NCI-H2196 (cell line): ENCODE results near the gene PRKX.
"Not testable (repeated sequence)": the region's sequence is repeated elsewhere in the genome, so short reads cannot be mapped to it uniquely, and the experiment has no call there.

Source experiments
- DNase-seq: peaks from one replicate; lab custom pipeline; 2025; ENCODE audit not compliant: unreplicated experiment; lab: John Stamatoyannopoulos, UW

Gene PRKX

DNA sequence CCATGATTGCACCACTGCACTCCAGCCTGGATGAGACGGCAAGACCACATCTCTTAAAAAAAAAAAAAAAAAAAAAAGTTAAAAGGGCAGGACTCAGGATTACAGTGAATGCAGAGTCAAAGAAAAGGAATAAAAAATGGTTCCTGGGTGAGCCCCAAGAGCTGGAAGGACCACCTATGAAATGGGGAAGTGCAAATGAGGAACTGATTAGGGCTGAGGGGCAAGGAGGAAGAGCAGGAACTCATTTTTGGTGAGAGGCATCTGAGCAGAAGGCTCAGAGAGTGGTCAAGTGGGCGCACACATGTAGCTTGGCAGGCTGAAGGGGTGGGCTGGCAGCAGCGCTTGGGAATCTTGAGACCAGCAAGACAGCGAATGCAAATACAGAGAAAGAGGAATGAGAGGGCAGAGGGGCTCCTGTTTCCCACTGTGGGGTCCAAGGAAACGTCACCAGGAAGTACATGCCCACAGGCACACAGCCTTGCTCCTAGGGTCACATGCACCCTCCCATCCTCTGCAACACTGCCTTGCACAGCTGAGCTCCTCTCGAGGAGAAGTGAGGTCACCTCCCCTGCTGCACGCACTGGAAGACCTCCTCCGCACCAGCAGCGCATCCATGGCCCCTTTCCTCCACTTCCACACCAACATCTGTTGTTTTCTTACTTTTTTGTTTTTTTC, 49.7 kb downstream of the PRKX start:
- DNase-seq = not testable (repeated sequence)

DNA sequence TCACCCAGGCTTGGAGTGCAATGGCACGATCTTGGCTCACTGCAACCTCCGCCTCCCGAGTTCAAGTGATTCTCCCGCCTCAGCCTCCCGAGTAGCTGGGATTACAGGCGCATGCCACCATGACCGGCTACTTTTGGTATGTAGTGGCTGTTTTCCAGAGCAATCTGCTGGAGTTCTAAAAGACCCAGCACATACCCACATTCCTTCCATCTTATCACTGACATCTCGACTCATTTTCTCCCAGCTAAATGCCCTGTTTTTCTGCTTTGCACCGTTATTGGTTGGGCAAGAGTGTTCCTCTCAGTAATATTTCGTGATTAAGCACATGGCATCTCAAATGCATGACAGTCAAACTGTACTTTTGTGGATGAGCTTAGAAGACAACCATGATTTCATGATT, 53.7 kb downstream of the PRKX start:
- no peak for DNase-seq

DNA sequence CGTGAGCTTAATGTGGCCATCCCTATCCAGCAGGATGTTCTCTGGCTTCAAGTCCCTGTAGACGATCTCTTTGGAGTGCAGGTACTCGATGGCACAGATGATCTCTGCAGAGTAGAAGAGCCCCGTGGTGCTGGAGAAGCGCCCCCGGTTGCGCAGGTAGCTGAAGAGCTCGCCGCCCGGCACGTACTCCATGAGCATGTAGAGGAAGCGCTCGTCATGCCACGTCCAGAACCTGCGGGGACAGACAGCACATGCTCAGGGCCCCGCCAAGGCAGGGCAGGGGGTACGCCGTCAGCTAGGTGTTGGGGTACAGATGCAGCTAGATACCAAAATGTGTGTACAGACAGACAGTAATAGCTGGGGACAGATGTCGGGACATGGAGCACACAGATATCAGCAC, 58.3 kb downstream of the PRKX start:
- no peak for DNase-seq

DNA sequence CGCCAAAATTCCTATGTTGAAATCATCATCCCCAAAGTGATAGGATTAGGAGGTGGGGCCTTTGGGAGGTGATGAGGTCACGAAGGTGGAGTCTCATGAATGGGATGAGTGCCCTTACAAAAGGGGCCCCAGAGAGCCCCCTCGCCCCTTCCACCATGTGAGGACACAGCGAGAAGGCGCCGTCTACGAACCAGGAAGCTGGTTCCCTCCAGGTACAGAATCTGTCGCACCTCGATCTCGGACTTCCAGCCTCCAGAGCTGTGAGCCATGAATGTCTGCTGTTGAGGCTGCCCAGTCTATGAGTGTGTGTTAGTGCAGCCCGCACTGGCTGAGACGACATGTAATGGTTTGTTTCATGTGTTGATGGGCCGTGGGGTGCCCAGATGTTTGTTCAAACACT, 60.3 kb downstream of the PRKX start:
- no peak for DNase-seq

DNA sequence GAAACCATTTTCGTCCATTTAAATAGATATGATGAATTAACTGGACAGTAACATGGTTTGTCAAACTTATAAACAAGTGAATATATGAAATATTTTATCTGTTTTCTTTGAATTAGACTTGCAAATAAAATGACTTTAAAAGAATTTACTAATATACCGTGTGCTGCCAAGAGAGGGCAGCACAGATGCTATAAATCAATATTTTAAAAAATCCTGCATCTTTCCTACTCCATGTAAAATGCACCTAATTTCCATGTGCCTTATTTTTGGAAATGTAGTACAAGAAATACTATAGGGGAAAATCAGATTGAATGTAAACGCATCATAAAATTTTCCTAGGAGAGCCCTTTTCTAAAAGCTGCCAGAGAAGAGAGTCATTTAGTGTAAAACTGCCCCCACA, 62.2 kb downstream of the PRKX start:
- no peak for DNase-seq

DNA sequence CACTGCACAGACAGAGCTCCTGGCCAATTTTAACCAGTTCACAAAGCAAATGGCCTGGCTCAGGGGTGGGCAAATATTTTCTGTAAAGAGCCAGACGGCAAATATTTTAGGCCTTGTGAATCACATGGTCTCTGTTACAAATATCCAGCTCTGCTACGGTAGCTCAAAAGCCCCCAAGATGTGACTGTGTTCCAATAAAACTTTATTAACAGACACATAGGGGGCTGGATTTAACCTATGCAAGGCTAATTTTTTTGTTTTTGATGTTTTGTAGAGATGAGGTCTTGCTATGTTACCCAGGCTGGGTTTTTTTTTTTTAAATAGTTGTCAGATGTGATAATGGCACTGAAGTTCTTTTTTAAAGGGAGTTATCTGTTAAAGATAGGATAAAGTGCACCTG, 65.4 kb downstream of the PRKX start:
- no peak for DNase-seq

DNA sequence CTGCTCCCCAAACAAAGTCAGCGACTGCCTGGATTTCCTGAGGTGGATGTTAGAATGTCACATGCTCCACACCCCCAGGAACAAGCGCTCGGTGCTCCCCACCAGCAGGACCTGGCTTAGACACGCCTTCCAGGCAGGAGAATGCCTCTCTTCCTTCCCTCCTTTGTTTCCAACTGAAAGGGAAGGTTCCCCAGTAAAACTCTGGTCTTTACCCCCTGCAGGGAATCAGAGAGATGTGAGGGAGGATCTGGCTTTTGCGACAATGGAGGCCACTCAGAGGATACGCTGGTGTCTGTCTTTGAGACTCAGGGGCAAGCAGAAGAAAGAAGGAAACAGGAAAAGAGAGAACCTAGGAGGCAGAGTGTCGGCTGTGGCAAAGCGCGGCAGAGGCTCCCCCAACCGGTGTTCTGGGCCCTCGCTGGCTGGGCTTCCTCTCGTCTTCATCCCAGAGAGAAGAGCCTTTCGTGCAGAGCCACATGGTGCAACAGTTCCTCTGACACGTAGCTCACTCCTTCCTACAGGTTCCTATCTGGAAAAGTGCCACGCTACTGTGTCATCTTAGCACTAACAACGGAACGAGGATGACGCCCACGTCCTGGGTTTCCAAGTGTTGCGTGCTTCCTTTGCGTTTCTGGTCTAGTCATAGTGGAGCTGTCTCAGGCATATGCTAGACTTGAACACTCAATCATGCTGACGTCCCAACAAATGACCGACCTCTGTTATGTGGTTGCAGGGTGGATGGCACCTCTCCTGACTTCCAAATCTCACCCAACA, 73.4 kb downstream of the PRKX start:
- DNase-seq = not testable (repeated sequence)

DNA sequence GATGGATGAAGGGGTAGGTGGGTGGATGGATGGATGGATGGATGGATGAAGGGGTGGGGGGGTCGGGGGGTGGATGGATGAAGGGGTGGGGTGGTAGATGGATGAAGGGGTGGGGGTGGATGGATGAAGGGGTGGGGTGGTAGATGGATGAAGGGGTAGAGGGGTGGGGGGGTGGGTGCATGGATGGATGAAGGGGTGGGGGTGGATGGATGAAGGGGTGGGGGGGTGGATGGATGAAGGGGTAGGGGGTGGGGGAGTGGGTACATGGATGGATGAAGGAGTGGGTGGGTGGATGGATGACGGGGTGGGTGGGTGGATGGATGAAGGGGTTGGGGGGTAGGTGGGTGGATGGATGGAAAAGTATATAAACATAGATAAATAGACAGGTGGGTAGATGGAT, 74.2 kb downstream of the PRKX start:
- DNase-seq = no peak

DNA sequence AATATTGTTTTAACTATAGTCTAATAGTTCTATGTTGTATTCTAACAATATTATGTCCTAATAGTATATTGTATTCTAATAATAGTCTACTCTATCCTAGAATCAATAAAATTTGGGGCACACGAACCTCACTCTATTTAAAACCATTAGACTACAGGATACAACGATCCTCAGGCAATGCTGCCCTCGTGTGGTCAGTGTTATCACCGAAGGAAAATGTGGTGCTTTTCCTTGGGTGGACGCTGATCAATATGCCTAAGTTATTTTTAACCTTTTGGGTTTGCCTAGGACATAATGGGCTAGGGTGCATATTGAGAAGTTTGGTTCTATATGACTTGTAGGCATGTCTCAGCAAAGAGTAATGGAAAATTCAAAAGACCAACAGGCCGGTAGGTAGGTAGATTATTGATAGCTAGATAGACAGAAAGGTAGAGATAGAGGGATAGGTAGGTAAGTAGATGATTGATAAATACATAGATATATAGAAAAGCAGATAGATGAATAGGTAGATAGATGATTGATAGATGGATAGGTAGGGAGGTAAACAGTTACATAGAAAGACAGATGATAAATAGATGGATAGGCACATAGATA, 75.1 kb downstream of the PRKX start:
- peak; percentile 15 for DNase-seq

DNA sequence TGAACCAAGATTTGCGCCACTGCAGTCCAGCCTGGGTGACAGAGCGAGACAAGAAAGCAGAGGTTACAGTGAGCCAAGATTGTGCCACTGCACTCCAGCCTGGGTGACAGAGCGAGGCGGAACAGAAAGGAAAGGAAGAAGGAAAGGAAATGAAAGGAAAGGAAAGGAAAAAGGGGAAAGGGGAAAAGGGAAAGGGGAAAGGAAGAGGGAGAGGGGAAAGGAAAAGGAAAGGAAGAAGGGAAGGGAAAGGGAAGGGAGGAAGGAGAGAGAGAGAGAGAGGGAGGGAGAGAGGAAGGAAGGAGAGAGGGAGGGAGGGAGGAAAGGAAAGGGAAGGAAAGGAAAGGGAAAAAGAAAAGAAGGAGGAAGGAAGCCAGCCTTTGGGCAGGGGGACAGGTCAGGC, 76.6 kb downstream of the PRKX start:
- no peak for DNase-seq

DNA sequence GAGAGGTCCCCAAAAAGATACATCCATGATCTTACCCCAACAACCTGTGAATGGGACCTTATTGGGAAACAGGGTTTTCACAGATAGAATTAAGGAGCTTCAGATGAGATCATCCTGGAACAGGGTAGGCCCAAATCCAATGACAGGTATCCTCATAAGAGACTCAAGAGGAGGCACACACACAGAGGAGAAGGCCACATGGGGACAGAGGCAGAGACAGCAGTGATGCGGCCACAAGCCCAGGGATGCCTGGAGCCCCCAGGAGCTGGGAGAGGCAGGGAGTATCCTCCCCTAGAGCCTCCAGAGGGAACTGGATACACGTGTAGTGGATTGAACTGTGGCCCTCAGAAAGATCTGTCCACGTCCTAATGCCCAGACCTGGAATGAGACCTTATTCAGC, 82.3 kb downstream of the PRKX start:
- DNase-seq = no peak

DNA sequence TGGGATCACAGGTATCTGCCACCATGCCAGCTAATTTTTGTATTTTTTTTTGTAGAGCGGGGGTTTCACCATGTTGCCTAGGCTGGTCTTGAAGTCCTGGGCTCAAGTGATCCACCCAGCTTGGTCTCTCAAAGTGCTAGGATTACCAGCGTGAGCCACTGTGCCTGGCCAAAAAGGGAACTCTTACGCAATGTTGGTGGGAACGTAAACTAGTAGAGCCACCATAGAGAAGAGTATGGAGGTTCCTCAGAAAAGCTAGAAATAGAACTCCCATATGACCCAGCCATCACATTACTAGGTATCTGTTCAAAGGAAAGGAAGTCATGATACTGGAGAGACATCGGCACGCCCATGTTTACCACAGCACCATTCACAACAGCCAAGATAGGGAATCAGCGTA, 85.9 kb downstream of the PRKX start:
- DNase-seq = no peak

DNA sequence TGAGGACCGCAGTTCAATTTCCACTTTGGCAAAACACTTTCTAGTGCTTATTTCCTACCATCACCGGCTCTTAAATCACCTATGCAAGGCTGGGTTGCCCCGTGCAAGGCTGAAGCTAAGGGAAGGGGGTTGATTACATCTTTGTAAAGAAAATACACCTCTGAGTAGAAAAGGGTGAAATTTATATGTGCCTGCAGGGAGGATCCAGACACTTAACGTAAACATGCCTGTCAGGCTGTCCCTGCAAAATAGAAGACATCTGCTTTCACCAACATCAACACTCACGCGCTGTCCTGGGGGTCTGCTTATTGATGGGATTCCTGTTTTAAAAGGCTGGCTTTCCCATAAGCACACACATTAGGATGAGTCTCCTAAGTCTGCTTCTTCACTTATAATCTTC, 92.0 kb downstream of the PRKX start:
- no peak for DNase-seq

DNA sequence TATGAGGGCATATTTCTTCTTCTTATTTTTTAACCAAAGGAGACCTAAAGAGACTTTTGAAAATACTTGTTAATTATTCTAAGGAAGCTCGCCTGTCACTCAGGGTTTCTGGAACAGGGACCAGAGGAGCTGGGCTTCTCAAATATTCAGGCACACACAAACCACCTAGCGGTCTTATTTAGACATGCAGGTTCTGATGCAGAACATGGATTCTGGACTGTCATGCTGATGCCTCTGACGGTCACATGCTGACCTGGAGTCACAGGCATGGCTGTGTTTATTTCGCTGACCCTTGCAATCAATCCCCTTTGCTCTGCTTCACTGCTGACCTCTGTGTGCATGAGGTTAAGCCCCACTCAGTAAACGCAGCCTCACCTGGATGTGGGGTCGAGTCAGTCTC, 101.7 kb downstream of the PRKX start:
- DNase-seq = not testable (repeated sequence)

DNA sequence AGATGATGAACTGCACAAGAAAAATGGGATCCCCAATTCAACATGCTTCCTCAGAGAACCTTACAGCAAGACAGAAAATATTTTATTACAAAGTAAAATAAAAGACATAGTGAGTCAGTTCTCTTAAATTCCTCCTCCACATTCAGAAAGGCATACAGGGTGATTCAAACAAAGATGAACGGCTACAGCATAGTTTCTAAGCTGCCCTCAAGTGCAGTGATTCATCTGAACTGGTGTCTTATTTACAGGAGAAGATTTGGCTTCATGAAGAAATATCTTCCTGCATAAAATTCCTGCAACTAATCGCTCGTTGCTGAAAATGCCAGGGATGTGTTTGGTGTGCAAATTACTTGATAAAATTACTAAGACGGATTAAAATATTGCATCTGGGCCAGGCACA, 103.6 kb downstream of the PRKX start:
- DNase-seq = no peak

DNA sequence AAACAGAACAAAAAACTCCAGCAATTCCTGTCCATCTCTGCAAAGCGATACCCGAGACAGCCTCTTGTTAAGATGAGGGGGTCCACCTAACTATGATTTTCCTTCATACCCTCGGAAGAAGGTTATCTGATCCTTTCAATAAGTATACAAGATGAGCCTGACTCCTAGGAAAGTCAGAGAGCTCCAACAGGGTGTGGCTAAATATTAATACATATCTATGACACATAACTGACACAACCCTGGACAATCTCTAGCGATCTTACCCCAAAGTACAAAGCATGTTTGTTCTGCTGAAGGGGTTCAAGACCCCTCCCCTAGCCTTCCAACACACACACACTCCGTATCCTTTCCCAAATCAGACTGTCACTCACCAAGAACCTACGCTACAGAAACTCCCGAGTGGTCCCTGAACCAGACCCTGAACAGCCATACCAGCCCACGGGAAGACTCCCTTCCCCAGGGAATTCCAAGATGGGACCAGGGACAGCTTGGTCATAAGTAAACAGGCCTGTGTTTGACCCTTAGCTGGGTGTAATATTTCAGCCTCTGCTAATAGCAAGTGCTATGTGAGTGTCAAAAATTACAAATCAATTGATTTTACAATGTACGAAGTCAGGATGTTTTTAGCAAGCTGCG, 110.3 kb downstream of the PRKX start:
- DNase-seq = no peak

DNA sequence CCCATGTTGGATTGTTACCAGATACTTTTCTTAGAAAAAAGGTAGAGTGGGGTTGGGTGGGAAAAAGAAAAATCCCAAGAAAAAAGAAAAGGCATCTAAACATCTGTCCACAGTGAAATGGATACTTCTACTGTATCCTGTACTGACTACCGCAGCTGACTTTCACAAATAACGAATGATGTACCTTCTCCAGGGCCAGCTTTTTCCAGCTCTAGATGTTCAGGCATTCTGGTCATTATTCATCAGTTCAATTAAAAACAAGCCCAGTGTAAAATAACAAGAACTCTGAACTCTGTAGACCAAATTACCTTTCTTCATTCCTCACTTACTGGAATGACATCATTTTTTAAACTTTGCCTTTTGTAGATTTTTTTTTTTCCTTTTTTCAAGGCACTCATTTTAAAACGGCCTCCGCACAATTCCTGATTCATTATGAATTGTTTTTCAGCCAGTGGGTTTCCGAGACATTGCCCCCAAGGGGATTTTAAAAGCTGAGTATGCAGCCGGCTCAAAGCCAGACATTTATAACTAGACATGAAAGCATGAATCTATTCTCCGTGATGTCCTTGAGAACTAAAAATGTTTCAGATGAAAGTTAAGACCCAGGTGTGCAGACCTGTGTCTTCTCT, 113.5 kb downstream of the PRKX start:
- DNase-seq = no peak

DNA sequence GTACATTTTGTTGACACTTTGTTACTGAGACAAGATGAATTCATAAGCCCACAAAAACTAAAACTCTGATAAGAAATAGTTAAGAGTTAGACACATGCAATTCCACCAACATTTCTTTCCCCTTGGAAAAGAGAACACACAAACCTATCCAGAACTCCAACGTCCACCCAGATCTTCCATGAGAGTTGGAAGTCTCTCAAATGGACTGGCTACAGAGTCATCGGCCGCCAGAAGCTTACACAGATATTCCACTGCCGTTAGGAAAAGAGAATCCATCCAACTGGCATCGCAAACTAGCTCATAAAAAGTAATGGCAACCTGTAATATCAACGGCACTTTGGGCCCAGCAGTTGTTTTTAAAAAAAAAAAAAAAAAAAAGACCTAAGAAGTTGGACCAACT, 114.7 kb downstream of the PRKX start:
- DNase-seq = no peak

DNA sequence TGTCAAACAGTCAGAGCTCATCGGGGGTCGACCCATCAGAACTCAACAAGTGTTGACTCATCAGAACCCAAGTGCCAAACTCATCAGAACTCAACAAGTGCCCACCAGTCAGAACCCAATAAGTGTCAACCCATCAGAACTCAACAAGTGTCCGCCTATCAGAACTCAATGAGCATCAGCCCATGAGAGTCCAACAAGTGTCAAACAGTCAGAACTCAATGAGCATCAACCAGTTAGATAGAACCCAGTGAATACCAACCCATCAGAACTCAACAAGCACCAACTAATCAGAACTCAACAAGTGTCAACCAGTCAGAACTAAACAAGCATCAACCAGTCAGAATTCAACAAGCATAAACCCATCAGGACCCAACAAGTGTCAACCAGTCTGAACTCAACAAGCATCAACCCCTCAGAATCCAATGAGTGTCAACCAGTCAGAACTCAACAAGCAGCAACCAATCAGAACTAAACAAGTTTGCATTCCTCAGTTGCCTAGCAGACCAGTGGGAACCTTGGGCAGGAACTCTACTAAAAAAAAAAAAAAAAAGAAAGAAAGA, 115.3 kb downstream of the PRKX start:
- DNase-seq = no peak

DNA sequence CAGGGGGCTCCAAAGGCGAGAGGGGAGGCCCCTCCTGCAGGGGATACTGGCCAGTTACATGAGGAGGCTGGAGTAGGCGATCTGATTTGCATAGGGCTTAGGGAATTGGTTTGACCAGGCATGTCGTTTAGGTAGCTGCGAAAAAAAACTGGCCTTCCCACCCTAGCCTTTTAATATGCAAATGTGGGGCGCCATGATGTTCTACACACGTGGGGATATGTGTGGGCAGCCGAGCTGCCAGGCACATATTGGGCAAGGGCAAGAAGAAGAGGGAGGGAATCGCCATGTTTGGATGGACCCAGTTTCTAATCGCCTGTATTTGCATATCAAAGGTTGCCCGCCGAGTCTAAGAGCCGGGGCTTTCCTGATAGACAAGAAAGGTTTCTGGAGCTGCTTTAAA, 121.3 kb downstream of the PRKX start:
- DNase-seq = no peak

DNA sequence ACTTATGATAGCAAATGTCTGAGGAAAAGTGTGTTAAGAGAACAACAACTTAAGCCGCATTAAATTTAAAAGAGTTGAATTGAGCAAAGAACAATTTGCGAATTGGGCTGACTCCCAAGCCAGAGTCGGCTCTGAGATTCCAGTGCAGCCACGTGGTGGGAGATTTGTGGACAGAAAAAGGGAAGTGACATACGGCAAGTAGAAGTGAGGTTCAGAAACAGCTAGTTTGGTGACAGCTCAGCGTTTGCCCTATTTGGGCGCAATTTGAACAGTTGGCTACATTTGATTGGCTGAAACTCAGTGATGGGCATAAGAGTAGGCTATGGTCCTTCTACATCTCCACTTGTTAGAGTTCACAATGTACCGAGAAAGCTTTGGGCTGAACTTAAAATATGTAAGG, 124.0 kb downstream of the PRKX start:
- DNase-seq = no peak
